Hematopoietic multipotent progenitor cell treated with erythropoietin and hydrocortisone succinate and interleukin-3 and kit ligand, for 8 days (in vitro differentiated cells): ENCODE data around the gene FBLN1.
"Not testable (repeated sequence)": the region's sequence is repeated elsewhere in the genome, so short reads cannot be mapped to it uniquely, and the experiment has no call there.

Experiments
- DNase-seq: peaks from one replicate; pipeline ENCODE4 v3.0.0-alpha.2; 2015

FBLN1 gene

GRCh38 chr22:45477366-45478107, 25.1 kb upstream of the FBLN1 start:
- DNase-seq, result no peak

GRCh38 chr22:45478108-45478771, 24.4 kb upstream of the FBLN1 start:
- DNase-seq, result no peak

- DNase-seq, result no peak
Observed at GRCh38 chr22:45480717-45481116, 22.0 kb upstream of the FBLN1 start.

- DNase-seq, result no peak
Observed at GRCh38 chr22:45481661-45482060, 21.0 kb upstream of the FBLN1 start.

GRCh38 chr22:45482169-45482568, 20.5 kb upstream of the FBLN1 start:
- no peak for DNase-seq

GRCh38 chr22:45483319-45483718, 19.4 kb upstream of the FBLN1 start:
- no peak for DNase-seq

- DNase-seq, result no peak
Observed at GRCh38 chr22:45483918-45484499, 18.7 kb upstream of the FBLN1 start.

GRCh38 chr22:45484742-45485141, 17.9 kb upstream of the FBLN1 start:
- DNase-seq, result no peak

GRCh38 chr22:45485261-45485660, 17.4 kb upstream of the FBLN1 start:
- DNase-seq, result no peak

GRCh38 chr22:45488764-45489370, 13.8 kb upstream of the FBLN1 start:
- DNase-seq, result no peak

GRCh38 chr22:45490836-45491235, 11.8 kb upstream of the FBLN1 start:
- no peak for DNase-seq

GRCh38 chr22:45491841-45492240, 10.8 kb upstream of the FBLN1 start:
- DNase-seq, result no peak

GRCh38 chr22:45493286-45493771, 9.4 kb upstream of the FBLN1 start:
- DNase-seq, result no peak

GRCh38 chr22:45494306-45494705, 8.4 kb upstream of the FBLN1 start:
- DNase-seq, result not testable (repeated sequence)

- DNase-seq, result not testable (repeated sequence)
Observed at GRCh38 chr22:45495616-45496015, 7.1 kb upstream of the FBLN1 start.

GRCh38 chr22:45496451-45496941, 6.2 kb upstream of the FBLN1 start:
- DNase-seq, result no peak

- DNase-seq, result no peak
Observed at GRCh38 chr22:45497351-45498145, 5.1 kb upstream of the FBLN1 start.

- no peak for DNase-seq
Observed at GRCh38 chr22:45499746-45500145, 2.9 kb upstream of the FBLN1 start.

GRCh38 chr22:45503050-45503815, 550 bp downstream of the FBLN1 start:
- DNase-seq, result no peak

GRCh38 chr22:45503816-45504372, 1.2 kb downstream of the FBLN1 start:
- DNase-seq, result no peak
